Measurements from ENCODE around the gene B2M. TPM values are rescaled to one million over a fixed set of nuclear protein-coding genes. Genes with fewer than 3 reads are reported as not detected.

B2M gene
- total and polyA plus RNA-seq, 2 donors (not counting 1 experiment from before 2014, with no cell fraction given): 3,981 to 17,989 TPM

- no peak overlapping the region for H3K27ac Mint-ChIP-seq
- Histone ChIP-seq H3K27me3 (replicated peaks in 1 of 4; ENCODE audit: control extremely low read depth in 1 of 4, control insufficient read depth in 3 of 4, insufficient read depth in 4 of 4, low read length in 3 of 4) (no peaks in the 10 kb centered on the region), H3K4me1 (ENCODE audit: control insufficient read depth in 2 of 2, insufficient read depth in 2 of 2, low read length in 2 of 2) (peaks cover 5 to 6% of the 10 kb centered on the region in 2 donors), H3K79me2 (ENCODE audit: control insufficient read depth, insufficient read depth, low read length) (no peaks in the 10 kb centered on the region), H3K9me3 (ENCODE audit: control extremely low read depth in 1 of 3, control insufficient read depth in 2 of 3, insufficient read depth in 1 of 3, low read length in 2 of 3) (no peaks in the 10 kb centered on the region), H3K27ac (ENCODE audit: low read length in 2 of 2) (no peak overlapping the region), H3K36me3 (replicated peaks in 1 of 2; ENCODE audit: control extremely low read depth in 1 of 2, control insufficient read depth in 1 of 2, extremely low read depth in 1 of 2, insufficient read depth in 2 of 2, low read length in 1 of 2) (no peaks in the 10 kb centered on the region), H3K4me3 (ENCODE audit: control extremely low read depth in 1 of 5, extremely low read depth in 1 of 5, insufficient read depth in 1 of 5, low read depth in 2 of 5, low read length in 4 of 5) (no peak overlapping the region), H2AFZ (ENCODE audit: insufficient read depth, low read depth, low read length, poor library complexity, severe bottlenecking) (no peak overlapping the region), H3K4me2 (replicated peaks; ENCODE audit: low read depth, low read length, poor library complexity, severe bottlenecking) (no peak overlapping the region), H4K20me1 (ENCODE audit: control insufficient read depth, insufficient read depth, low read length, poor library complexity, severe bottlenecking) (no peaks in the 10 kb centered on the region), H3K9ac (ENCODE audit: low read length) (no peak overlapping the region)
- no peaks in the 10 kb centered on the region for H3K27me3 Mint-ChIP-seq
- 97% methylated on average over 3 of the region's 4 CpGs for WGBS (ENCODE audit: insufficient coverage)
- POLR2A ChIA-PET: no interaction called here
- intact Hi-C loops (cut with micrococcal nuclease): no loop called here
- CTCF ChIA-PET: interaction anchor here (1.0 kb wide), 1 partner anchor 24 kb away, joined by 3 read pairs; no protein-coding TSS in a partner anchor
- ATAC-seq (ENCODE audit: low read depth) (no peak), DNase-seq (no peak)
- peaks cover 6% of the 10 kb centered on the region for H3K4me1 Mint-ChIP-seq
- no peak for TF ChIP-seq CTCF (IDR thresholded peaks at IDR 0.05)
- TF ChIP-seq EZH2 (IDR thresholded peaks at IDR 0.05; ENCODE audit: borderline replicate concordance, insufficient read depth, low read depth, low read length, poor library complexity, severe bottlenecking): no peak
- no peaks in the 10 kb centered on the region for H3K9me3 Mint-ChIP-seq (ENCODE audit: insufficient read depth)
- no peak overlapping the region for H3K4me3 Mint-ChIP-seq
These were observed 16.9 kb upstream of the B2M start for GRCh38 chr15:44694416-44694815.

- intact Hi-C loops (cut with micrococcal nuclease): no loop called here
- DNase-seq (no peak), ATAC-seq (ENCODE audit: low read depth) (no peak)
- Mint-ChIP-seq H3K9me3 (ENCODE audit: insufficient read depth) (no peaks in the 10 kb centered on the region), H3K27me3 (no peaks in the 10 kb centered on the region), H3K27ac (no peak overlapping the region), H3K4me1 (peaks cover 5% of the 10 kb centered on the region), H3K4me3 (no peak overlapping the region)
- no peaks in the 10 kb centered on the region for H3K27me3 ChIP-seq (replicated peaks in 1 of 4; ENCODE audit: control extremely low read depth in 1 of 4, control insufficient read depth in 3 of 4, insufficient read depth in 4 of 4, low read length in 3 of 4)
- H3K79me2 ChIP-seq (ENCODE audit: control insufficient read depth, insufficient read depth, low read length): no peaks in the 10 kb centered on the region
- H2AFZ ChIP-seq (ENCODE audit: insufficient read depth, low read depth, low read length, poor library complexity, severe bottlenecking): no peak overlapping the region
- no peaks in the 10 kb centered on the region for H3K36me3 ChIP-seq (replicated peaks in 1 of 2; ENCODE audit: control extremely low read depth in 1 of 2, control insufficient read depth in 1 of 2, extremely low read depth in 1 of 2, insufficient read depth in 2 of 2, low read length in 1 of 2)
- H3K4me1 ChIP-seq (ENCODE audit: control insufficient read depth in 2 of 2, insufficient read depth in 2 of 2, low read length in 2 of 2): peaks cover 2 to 4% of the 10 kb centered on the region in 2 donors
- no peak overlapping the region for H3K4me3 ChIP-seq (ENCODE audit: control extremely low read depth in 1 of 5, extremely low read depth in 1 of 5, insufficient read depth in 1 of 5, low read depth in 2 of 5, low read length in 4 of 5)
- no peak overlapping the region for H3K27ac ChIP-seq (ENCODE audit: low read length in 2 of 2)
- H3K4me2 ChIP-seq (replicated peaks; ENCODE audit: low read depth, low read length, poor library complexity, severe bottlenecking): no peak overlapping the region
- H3K9me3 ChIP-seq (ENCODE audit: control extremely low read depth in 1 of 3, control insufficient read depth in 2 of 3, insufficient read depth in 1 of 3, low read length in 2 of 3): no peaks in the 10 kb centered on the region
- H3K9ac ChIP-seq (ENCODE audit: low read length): no peak overlapping the region
- TF ChIP-seq CTCF (IDR thresholded peaks at IDR 0.05): no peak
- TF ChIP-seq EZH2 (IDR thresholded peaks at IDR 0.05; ENCODE audit: borderline replicate concordance, insufficient read depth, low read depth, low read length, poor library complexity, severe bottlenecking): no peak
- WGBS (ENCODE audit: insufficient coverage): 94% methylated on average over 2 of the region's 3 CpGs
- CTCF ChIA-PET: interaction anchor here (0.6 to 1.8 kb wide), 4 partner anchors 12 to 32 kb away, joined by 3 to 6 read pairs (median 3); partner anchors contain the start of gene SPG11
- POLR2A ChIA-PET: no interaction called here
- H4K20me1 ChIP-seq (ENCODE audit: control insufficient read depth, insufficient read depth, low read length, poor library complexity, severe bottlenecking): no peaks in the 10 kb centered on the region
These were observed 16.0 kb upstream of the B2M start for GRCh38 chr15:44695294-44695693.
